ENCODE measurements around the gene GRK1.
"Not testable (repeated sequence)": the region's sequence is repeated elsewhere in the genome, so short reads cannot be mapped to it uniquely, and the experiment has no call there.

GRK1 gene

DNA sequence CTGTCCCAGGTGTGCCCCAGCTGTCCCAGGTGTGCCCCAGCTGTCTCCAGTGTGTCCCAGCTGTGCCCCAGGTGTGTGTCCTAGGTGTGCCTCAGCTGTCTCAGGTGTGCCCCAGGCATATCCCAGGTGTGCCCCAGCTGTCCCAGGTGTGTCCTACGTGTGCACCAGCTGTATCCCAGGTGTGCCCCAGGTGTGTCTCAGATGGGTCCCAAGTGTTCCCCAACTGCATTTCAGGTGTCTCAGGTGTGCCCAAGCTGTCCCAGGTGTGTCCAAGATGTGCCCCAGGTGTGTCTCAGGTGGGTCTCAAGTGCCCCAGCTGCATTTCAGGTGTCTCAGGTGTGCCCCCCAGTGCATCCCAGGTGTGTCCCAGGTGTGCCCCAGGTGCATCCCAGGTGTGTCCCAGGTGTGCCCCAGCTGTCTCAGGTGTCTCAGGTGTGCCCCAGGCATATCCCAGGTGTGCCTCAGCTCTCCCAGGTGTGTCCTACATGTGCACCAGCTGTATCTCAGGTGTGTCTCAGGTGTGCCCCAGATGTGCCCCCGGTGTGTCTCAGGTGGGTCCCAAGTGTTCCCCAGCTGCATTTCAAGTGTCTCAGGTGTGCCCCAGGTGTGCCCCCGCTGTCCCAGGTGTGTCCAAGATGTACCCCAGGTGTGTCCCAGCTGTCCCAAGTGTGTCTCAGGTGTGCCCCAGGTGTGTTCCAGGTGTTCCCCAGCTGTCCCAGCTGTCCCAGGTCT is 1.3 kb upstream of the GRK1 start:
- no peak for DNase-seq (ENCODE audit: low spot score)

DNA sequence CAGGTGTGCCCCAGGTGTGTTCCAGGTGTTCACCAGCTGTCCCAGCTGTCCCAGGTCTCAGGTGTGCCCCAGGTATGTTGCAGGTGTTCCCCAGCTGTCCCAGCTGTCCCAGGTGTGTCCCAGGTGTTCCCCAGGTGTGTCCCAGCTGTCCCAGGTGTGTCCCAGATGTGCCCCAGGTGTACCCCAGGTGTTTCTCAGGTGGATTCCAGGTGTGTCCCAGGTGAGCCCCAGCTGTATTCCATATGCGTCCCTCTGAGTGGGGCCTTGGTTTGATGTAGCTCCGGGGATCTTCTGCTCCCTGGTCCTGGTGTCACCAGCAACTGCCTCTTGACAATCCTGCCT is 719 bp upstream of the GRK1 start:
- DNase-seq (ENCODE audit: low spot score), result no peak

DNA sequence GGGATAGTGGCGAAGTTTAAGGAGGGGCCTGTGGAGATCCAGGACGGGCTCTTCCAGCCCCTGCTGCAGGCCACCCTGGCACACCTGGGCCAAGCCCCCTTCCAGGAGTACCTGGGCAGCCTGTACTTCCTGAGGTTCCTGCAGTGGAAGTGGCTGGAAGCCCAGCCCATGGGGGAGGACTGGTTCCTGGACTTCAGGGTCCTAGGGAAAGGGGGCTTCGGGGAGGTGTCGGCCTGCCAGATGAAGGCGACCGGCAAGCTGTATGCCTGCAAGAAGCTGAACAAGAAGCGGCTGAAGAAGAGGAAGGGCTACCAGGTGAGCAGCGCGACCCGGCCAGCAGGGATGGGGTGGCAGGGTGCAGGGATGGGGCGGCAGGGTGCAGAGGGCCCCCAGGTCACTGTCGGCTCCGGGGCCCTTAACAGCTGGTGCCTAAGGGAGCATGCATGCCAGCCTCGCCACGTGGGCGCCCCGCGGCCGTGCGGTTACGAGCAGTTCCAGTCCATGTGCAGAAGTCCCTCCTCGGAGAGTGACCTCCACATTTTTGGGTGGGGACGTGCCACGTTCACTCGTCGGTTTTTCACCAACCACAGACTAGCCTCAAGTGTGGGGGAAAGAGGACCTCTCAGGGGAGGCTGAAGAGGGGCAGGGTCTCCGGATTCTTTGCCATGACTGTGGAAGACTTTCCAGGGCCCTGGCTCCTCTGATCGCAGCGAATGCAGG is 912 bp downstream of the GRK1 start:
- no peak for DNase-seq (ENCODE audit: low spot score)

- no peak for DNase-seq (ENCODE audit: low spot score)
Measured at GRCh38 chr13:113668491-113668971, 1.5 kb downstream of the GRK1 start.

- DNase-seq (ENCODE audit: low spot score), result no peak
Measured at GRCh38 chr13:113669231-113669754, 2.3 kb downstream of the GRK1 start.

GRCh38 chr13:113669755-113670341 is 2.8 kb downstream of the GRK1 start:
- DNase-seq (ENCODE audit: low spot score), result no peak

- DNase-seq (ENCODE audit: low spot score), result no peak
Measured at GRCh38 chr13:113670541-113670940, 3.5 kb downstream of the GRK1 start.

DNA sequence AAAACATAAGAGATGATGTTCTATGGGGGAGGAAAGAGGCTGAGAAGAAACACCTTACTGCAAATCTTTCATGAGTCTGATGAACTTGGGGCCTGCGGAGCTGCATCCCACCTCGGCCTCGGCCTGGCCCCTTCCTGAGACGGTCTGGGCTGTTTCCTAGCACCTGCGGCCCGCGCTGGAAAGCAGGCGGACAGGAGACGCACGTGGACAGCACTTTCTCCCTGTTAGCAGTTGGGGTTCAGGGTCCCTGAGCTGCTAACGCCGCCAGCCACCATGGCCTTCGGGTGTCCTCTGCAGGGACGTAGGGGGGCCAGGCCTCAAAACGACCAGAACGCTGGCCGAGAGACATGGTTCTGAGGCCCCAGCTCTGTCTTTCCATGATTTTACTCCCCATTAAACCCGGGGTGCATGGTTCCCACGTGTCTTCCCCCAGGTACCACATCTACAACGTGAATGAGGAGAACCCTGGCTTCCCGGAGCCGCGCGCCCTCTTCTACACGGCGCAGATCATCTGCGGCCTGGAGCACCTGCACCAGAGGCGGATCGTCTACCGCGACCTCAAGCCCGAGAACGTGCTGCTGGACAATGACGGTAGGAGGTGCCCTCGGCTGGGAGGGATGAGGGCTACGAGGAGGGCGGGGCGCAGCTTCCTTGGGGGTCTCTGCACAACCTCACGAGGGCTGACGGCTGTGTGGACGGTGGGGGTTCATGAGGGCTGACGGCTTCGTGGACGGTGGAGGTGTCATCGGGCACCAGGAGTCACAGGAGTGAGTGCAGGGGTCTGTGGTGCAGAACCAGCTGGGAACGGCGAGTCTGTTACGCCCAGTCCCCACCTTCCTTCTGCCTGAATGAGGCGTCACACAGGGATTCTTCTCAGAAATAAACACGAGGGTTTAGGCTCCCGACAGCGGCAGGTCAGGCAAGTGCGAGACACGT is 4.3 kb downstream of the GRK1 start:
- no peak for DNase-seq (ENCODE audit: low spot score)

GRCh38 chr13:113672002-113672651 is 5.1 kb downstream of the GRK1 start:
- no peak for DNase-seq (ENCODE audit: low spot score)

GRCh38 chr13:113722921-113723320 is 55.9 kb downstream of the GRK1 start:
- DNase-seq (ENCODE audit: low spot score), result no peak

DNA sequence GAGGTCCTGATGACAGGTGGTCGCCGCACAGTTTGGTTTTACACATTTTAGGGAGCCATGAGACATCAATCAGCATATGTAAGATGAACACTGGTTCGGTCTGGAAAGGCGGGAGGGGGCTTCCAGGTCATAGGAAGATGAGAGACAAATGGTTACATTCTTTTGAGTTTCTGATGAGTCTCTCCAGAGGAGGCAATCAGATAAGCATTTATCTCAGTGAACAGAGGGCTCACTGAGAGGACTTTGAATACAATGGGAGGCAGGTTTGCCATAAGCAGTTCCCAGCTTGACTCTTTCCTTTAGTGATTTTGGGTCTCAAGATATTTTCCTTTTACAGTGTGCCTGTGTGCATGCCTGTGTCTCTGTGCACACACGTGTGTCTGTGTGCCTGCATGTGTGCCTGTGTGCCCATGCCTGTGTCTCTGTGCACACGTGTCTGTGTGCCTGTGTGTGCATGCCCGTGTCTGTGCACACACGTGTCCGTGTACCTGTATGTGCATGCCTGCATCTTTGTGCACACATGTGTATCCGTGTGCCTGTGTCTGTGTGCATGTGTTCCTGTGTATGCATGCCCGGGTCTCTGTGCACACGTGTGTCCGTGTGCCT is 56.5 kb downstream of the GRK1 start:
- no peak for DNase-seq (ENCODE audit: low spot score)

DNA sequence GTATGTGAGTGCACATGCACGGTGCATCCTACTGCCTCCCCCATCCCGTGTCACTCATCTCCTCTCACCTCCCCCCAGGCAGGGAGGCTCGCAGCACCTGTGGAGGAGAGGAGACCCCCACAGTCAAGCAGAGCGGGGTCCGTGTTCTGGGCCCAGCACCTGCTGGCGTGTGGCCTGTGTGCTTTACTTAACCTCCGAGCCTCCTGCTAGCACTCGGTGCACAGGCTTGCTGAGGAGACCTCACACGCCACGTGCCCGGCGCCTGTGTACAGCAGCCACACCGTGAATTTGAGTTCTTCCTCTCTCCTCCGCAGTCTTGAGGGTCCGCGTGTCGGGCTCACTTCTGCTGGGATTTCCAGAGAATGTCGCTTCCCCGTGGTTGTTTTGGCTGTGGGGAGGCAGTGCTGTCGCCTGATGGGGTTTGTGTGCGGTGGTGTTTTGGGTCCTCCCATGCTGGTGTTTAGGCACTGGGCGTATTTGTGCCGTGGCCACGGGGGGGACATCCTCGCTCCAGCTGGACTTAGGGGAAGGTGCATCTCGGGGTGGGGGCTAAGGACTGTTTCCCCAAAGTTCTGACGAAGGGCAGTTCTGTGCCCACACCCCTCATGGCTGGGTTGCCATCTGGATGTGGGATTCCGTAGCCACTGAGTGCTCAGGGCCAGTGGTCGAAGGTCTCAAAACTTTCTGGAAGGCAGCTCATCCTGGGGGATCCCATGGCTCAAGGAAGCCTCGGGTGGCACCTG is 57.2 kb downstream of the GRK1 start:
- no peak for DNase-seq (ENCODE audit: low spot score)

DNA sequence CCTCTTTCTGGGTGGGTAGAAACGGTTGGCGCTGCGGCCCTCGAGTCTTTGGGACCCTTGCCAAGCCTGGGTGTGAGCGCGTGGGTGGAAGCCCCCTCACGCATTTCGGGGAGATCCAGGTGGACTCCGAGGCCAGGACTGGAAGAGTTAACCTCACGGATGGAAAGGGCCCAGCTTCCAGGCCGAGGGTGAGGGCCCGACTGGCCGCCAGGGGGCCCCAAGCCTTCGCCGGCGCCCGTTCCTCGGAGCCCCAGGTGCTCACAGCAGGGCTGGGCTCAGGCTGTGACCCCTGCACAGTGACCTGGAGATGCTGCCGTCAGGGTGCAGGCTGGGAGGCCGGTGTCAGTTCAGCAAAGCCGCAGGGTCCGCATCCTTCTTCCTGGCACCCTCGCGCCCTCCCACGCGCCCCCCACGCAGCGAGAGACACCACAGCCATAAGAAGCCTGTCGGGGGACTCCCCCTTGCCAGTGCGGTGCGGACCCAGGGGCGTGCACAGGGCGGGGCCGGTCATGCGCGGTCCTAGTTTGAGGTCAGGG is 57.8 kb downstream of the GRK1 start:
- peak; percentile 80 for DNase-seq (ENCODE audit: low spot score)

DNA sequence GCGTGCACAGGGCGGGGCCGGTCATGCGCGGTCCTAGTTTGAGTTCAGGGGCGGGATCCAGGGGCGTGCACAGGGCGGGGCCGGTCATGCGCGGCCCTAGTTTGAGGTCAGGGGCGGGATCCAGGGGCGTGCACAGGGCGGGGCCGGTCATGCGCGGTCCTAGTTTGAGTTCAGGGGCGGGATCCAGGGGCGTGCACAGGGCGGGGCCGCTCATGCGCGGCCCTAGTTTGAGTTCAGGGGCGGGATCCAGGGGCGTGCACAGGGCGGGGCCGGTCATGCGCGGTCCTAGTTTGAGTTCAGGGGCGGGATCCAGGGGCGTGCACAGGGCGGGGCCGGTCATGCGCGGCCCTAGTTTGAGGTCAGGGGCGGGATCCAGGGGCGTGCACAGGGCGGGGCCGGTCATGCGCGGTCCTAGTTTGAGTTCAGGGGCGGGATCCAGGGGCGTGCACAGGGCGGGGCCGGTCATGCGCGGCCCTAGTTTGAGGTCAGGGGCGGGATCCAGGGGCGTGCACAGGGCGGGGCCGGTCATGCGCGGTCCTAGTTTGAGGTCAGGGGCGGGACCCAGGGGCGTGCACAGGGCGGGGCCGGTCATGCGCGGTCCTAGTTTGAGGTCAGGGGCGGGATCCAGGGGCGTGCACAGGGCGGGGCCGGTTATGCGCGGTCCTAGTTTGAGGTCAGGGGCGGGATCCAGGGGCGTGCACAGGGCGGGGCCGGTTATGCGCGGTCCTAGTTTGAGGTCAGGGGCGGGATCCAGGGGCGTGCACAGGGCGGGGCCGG is 58.5 kb downstream of the GRK1 start:
- DNase-seq (ENCODE audit: low spot score), result not testable (repeated sequence)

DNA sequence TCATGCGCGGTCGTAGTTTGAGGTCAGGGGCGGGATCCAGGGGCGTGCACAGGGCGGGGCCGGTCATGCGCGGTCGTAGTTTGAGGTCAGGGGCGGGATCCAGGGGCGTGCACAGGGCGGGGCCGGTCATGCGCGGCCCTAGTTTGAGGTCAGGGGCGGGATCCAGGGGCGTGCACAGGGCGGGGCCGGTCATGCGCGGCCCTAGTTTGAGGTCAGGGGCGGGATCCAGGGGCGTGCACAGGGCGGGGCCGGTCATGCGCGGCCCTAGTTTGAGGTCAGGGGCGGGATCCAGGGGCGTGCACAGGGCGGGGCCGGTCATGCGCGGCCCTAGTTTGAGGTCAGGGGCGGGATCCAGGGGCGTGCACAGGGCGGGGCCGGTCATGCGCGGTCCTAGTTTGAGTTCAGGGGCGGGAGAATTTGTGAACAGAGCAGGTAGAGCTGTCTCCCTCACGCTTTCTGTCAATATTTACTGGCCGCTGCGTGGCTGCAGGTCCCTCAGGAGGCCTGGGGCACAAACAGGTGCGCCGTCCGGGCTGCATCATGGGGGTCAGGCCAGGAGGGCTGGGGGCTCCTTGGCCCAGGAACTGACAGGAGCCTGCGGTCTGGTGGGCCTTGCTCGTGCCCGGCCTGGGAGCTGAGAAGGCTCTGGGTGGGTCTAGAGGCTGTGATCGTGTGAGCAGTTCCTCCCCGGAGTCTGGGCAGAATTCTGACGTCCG is 59.2 kb downstream of the GRK1 start:
- not testable (repeated sequence) for DNase-seq (ENCODE audit: low spot score)

- no peak for DNase-seq (ENCODE audit: low spot score)
Measured at GRCh38 chr13:113726961-113727411, 60.0 kb downstream of the GRK1 start.

DNA sequence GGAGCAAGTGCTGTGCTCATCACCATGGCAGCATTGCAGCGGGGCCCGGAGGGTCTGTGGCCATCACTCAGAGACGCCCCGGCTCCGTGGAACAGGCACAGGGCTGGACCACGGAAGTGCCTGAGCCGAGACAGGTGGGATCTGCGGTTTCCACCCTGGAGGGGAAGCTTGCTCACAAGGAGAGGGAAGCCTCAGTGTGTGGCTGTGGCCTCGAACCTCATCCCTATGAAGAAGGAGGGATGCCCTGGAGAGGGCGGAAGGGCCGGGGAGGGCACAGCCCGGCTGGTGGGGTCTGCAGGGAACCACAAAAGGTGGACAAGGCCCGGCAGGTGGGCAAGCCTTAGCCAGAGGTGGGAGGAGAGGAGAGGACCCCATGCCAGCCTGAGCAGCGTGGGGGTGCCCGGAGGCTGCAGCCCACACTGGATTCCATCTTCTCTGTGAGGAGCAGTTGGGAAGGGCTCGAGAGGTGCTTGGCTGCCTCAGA is 61.6 kb downstream of the GRK1 start:
- no peak for DNase-seq (ENCODE audit: low spot score)

Measured in AG20443 (cell line).